ENCODE measurements around the gene DYNLT3.

GRCh38 chrX:37860721-37861120, 13.3 kb upstream of the DYNLT3 start:
- TF ChIP-seq, protein P1, sequence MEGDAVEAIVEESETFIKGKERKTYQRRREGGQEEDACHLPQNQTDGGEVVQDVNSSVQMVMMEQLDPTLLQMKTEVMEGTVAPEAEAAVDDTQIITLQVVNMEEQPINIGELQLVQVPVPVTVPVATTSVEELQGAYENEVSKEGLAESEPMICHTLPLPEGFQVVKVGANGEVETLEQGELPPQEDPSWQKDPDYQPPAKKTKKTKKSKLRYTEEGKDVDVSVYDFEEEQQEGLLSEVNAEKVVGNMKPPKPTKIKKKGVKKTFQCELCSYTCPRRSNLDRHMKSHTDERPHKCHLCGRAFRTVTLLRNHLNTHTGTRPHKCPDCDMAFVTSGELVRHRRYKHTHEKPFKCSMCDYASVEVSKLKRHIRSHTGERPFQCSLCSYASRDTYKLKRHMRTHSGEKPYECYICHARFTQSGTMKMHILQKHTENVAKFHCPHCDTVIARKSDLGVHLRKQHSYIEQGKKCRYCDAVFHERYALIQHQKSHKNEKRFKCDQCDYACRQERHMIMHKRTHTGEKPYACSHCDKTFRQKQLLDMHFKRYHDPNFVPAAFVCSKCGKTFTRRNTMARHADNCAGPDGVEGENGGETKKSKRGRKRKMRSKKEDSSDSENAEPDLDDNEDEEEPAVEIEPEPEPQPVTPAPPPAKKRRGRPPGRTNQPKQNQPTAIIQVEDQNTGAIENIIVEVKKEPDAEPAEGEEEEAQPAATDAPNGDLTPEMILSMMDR (IDR thresholded peaks at IDR 0.05; ENCODE audit: poor library complexity) = no peak
- TF ChIP-seq EZH2phosphoT487 (IDR thresholded peaks at IDR 0.05; ENCODE audit: low read depth, severe bottlenecking, unreplicated experiment) = no peak

Data from hepatocyte (in vitro differentiated cells).